HG03025 (cell line): ENCODE results near the gene CTBS.
"Not testable (repeated sequence)": the region's sequence is repeated elsewhere in the genome, so short reads cannot be mapped to it uniquely, and the experiment has no call there.

Experiments used
- ATAC-seq: cut with Tn5 transposase; IDR thresholded peaks from one replicate; pipeline ENCODE4 v1.9.1; 2021; ENCODE audit warnings: mild to moderate bottlenecking, moderate library complexity; ENCODE audit not compliant: unreplicated experiment, low FRiP score

The CTBS gene

GRCh38 chr1:84573967-84574842 lies at the start of gene CTBS:
Gene CTBS, minus strand, starts transcription at chr1:84574440. Its CDS starts 25 bp downstream, at chr1:84574415.
- peak; percentile 92 for ATAC-seq

- no peak for ATAC-seq
Observed at GRCh38 chr1:84621553-84621952, 47.3 kb upstream of the CTBS start.

- ATAC-seq, result peak; percentile 94
Observed at GRCh38 chr1:84620720-84621313, 46.6 kb upstream of the CTBS start.

GRCh38 chr1:84619383-84620102 lies 45.3 kb upstream of the CTBS start:
- ATAC-seq, result no peak

GRCh38 chr1:84617349-84617748 lies 43.1 kb upstream of the CTBS start:
- no peak for ATAC-seq

- no peak for ATAC-seq
Observed at GRCh38 chr1:84615790-84616189, 41.5 kb upstream of the CTBS start.

- ATAC-seq, result no peak
Observed at GRCh38 chr1:84613887-84614286, 39.6 kb upstream of the CTBS start.

GRCh38 chr1:84613026-84613425 lies 38.8 kb upstream of the CTBS start:
- ATAC-seq, result no peak

- no peak for ATAC-seq
Observed at GRCh38 chr1:84611796-84612195, 37.6 kb upstream of the CTBS start.

GRCh38 chr1:84611091-84611490 lies 36.9 kb upstream of the CTBS start:
- ATAC-seq, result no peak

- ATAC-seq, result no peak
Observed at GRCh38 chr1:84606977-84607376, 32.7 kb upstream of the CTBS start.

- ATAC-seq, result no peak
Observed at GRCh38 chr1:84605157-84605556, 30.9 kb upstream of the CTBS start.

GRCh38 chr1:84603941-84604830 lies 29.9 kb upstream of the CTBS start:
- no peak for ATAC-seq

- ATAC-seq, result no peak
Observed at GRCh38 chr1:84603223-84603622, 29.0 kb upstream of the CTBS start.

- ATAC-seq, result no peak
Observed at GRCh38 chr1:84600796-84601195, 26.6 kb upstream of the CTBS start.

GRCh38 chr1:84598846-84599741 lies 24.9 kb upstream of the CTBS start:
- ATAC-seq, result peak; percentile 81

- no peak for ATAC-seq
Observed at GRCh38 chr1:84598418-84598817, 24.2 kb upstream of the CTBS start.

- ATAC-seq, result no peak
Observed at GRCh38 chr1:84597011-84597410, 22.8 kb upstream of the CTBS start.

- not testable (repeated sequence) for ATAC-seq
Observed at GRCh38 chr1:84594959-84595358, 20.7 kb upstream of the CTBS start.
